M059J (cell line): ENCODE results near the gene NEURL2. TPM values are rescaled to one million over a fixed set of nuclear protein-coding genes. Genes with fewer than 3 reads are reported as not detected.
"Not testable (repeated sequence)": the region's sequence is repeated elsewhere in the genome, so short reads cannot be mapped to it uniquely, and the experiment has no call there.

Source experiments
- DNase-seq: peaks from one replicate; pipeline ENCODE4 v3.0.0-alpha.2; 2012; ENCODE audit warnings: low read depth
- total RNA-seq: library from RNA; depleted of rRNA; stranded (reverse); fragments of >200 nt; shearing (Covaris generic); gene quantifications from 2 replicates; pipeline ENCODE4 v1.2.3, GENCODE V29; 2014; rRNA removed

NEURL2 gene, protein sequence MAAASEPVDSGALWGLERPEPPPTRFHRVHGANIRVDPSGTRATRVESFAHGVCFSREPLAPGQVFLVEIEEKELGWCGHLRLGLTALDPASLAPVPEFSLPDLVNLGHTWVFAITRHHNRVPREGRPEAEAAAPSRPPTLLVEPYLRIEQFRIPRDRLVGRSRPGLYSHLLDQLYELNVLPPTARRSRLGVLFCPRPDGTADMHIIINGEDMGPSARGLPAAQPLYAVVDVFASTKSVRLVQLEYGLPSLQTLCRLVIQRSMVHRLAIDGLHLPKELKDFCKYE
- total RNA-seq, result 3.1 and 6.0 TPM in 2 replicates

DNA sequence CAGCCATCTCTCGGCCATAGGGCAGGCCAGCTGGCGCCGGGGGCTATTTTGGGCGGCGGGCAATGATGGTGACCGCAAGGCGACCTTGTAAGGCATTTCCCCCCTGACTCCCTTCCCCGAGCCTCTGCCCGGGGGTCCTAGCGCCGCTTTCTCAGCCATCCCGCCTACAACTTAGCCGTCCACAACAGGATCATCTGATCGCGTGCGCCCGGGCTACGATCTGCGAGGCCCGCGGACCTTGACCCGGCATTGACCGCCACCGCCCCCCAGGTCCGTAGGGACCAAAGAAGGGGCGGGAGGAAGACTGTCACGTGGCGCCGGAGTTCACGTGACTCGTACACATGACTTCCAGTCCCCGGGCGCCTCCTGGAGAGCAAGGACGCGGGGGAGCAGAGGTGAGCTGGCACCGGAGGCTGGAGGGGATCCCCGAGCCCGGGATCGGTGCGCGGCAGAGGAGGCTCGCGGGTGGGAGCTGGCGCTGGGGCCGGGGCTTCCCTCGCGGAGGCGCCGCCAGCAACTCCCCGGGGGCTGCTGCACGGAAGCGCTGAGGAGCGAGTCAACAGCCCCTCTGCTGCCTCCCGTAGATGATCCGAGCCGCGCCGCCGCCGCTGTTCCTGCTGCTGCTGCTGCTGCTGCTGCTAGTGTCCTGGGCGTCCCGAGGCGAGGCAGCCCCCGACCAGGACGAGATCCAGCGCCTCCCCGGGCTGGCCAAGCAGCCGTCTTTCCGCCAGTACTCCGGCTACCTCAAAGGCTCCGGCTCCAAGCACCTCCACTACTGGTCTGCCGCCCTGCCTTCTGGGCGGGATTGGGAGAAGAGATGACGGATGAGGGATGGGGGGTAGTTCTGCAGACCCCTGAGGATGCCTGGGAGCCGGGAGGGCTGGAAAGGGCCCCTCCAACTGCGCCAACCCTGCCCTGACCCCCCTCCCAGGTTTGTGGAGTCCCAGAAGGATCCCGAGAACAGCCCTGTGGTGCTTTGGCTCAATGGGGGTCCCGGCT, at the start of gene NEURL2, which contains the start of gene CTSA:
Gene NEURL2, minus strand, starts transcription at position 224 of the 999 bp plus-strand sequence. Its CDS starts 217 bp downstream, at position 7.
Gene CTSA, plus strand, starts transcription at position 351 of the 999 bp plus-strand sequence. Its CDS starts 234 bp downstream, at position 585.
- peak; percentile 96 for DNase-seq

DNA sequence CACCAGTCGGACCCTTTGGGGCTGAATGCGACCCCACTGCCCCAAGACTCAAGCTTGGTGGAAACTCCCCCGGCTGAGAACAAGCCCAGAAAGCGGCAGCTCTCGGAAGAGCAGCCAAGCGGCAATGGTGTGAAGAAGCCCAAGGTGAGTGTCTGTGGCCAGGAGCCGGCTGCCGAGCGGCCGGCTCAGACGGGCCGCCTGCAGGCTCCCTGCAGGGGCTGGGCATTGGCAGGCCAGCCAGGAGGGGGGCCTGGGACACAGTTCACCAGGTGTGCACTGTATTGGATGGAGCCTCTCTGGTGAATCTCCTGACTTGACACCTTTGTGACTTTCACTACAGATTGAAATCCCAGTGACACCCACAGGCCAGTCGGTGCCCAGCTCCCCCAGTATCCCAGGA, 49.5 kb upstream of the NEURL2 start:
- DNase-seq, result no peak

DNA sequence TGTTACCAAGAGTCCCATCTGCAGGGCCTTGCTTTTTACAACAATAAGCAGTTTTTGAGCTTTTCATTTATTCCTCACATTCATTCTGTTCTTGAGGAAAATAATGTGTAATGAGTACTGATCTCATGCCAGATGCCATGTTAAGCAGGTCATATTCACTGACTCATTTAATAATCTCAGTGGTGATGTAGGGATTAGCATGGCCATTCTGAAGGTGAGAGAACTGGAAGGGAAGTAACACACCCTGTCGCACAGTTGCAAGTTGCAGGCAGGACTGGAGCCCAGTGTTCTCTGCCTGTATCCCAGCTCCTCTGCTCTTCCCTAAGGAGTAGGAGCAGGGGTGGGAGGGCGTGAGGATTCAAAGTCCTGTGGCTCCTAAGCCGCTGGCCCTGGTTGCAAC, 49.0 kb upstream of the NEURL2 start:
- no peak for DNase-seq

GRCh38 chr20:45938727-45939438, 47.9 kb upstream of the NEURL2 start:
- no peak for DNase-seq

DNA sequence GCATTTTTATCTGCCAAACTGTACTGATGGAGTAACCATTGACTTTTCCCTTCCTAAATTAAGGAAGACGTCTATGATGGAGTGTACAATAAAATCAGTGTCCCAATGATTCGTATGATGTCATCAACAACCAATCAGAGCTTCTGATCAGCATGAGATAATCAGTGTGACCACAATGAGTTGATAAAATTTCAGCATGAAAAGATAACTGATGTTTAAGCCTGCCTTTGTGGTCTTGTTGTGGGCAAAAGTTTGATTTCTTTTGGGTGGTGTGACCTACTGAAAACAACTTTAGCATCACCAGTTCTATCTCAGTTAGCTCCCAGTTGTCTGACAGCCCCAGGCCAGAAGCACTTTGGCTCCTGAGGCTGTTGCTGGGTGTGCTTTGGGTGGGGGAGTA, 46.8 kb upstream of the NEURL2 start:
- peak; percentile 61 for DNase-seq

DNA sequence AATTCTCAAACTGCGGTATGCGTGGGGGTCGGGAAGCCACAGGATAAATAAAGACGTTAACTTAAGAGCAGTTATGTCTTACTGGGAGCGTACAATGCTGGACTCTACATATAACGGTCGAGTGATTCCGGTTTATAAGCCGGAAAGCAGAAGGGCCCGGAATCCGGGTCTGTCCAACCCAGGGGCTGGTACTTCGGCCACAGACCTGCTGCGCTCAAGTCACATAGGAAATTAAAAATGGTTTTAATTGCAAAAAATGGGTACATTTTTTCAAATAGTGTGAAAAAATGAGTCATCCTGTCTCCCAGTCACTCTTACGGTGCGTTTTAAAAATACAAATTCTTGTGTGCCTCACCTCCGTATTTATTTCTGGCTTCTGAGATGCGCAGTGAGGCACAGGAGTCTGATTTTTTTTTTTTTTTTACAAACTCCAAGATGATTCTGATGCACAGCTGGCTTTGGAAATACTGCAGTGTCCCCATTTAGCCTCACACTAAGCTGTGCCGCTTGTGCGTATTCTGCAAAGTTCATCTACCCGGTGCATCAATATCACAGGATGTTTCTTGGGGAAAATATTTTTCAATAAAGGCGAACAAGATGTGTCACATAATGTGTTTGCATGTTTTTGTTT, 44.5 kb upstream of the NEURL2 start:
- DNase-seq, result no peak

- peak; percentile 98 for DNase-seq
Measured at GRCh38 chr20:45934586-45935415, 43.8 kb upstream of the NEURL2 start, which contains the start of gene PCIF1. Gene PCIF1, plus strand, starts transcription at chr20:45934683. Its CDS starts 4,317 bp downstream, at chr20:45939000.

DNA sequence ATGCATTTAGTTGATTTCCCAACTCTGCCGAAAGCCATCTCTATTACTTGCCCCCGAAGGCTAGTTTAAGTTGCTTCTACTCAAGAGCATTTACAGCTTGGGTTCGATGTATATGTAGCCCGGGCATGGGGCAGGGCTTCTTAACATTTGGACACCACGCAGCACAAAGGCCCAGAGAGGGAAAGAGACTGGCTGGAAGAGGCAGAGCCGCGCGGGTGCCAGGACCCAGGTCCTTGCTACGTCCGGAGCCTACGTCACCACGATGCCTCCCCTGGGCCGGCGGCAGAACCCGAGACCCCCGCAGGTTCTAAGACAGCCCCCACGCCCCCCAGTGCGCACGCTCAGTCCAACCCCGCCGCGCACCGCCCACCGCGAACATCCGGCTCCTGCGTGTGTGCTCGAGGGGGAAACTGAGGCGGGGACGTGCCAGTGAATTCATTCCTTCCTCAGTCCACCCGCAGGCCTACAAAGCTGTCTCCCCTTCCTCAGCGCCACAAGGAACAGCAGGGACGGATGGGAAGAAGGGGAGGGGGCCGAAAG, 43.1 kb upstream of the NEURL2 start:
- peak; percentile 45 for DNase-seq

GRCh38 chr20:45933266-45934045, 42.4 kb upstream of the NEURL2 start:
- DNase-seq, result peak; percentile 71

GRCh38 chr20:45931680-45932079, 40.7 kb upstream of the NEURL2 start:
- DNase-seq, result not testable (repeated sequence)

DNA sequence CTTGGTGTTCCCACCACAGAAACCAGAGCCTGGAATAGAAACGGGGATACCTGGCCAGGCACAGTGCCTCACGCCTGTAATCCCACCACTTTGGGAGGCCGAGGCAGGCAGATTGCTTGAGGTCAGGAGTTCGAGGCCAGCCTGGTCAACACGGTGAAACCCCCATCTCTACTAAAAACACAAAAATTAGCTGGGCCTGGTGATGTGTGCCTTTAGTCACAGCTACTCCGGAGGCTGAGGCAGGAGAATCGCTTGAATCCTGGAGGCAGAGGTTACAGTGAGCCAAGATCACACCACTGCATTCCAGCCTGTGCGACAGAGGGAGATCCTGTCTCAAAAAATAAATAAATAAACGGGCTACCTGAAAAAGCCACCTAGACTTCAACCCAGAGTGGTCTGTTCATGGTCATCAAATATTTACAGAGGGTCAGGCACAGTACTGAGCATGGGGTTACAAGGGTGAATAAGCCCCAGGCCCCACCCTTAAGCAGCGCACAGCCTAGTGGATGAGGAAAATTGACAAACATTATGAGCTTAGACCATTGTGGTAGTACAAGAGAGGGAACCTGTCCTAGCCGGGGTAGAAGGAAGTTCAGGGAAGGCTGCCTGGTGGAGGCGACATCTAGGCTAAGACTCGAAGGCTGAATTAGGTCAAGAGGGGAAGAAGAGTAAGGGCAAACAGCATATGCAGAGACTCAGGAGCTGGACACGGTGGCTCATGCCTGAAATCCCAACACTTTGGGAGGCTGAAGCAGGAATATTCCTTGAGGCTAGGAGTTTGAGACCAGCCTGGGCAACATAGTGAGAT, 36.3 kb upstream of the NEURL2 start:
- DNase-seq, result no peak

GRCh38 chr20:45926731-45927070, 35.7 kb upstream of the NEURL2 start:
- DNase-seq, result no peak

- DNase-seq, result no peak
Measured at GRCh38 chr20:45925821-45926506, 35.0 kb upstream of the NEURL2 start.

DNA sequence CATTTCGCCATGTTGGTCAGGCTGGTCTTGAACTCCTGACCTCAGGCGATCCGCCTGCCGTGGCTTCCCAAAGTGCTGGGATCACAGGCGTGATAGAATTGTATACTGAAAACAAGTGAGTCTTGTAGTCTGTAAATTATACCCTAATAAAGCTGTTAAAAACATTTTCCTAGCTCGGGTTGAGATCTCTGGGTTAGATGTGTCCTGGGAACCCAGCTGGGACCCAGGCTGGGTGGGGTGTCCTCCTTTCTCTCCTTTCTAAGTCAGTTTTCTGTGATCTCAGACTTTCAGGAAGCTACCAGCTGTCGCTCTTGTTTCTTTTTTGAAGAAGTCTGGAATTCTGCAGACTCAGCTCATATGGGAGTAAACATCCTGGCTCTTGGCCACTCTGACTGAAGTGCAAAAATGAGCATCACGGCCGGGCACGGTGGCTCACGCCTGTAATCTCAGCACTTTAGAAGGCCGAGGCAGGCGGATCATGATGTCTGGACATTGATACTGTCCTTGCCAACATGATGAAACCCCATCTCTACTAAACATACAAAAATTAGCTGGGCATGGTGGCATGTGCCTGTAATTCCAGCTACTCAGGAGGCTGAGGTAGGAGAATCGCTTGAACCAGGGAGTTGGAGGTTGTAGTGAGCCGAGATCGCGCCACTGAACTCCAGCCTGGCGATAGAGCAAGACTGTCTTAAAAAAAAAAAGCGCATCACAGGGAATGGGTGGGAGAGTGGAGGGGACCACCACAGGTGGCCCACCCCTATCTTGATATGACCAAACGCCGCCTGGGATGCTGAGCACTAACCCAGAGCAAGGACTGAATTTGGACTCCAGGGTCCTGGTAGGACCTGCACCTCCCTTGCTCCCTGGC, 33.6 kb upstream of the NEURL2 start:
- peak; percentile 52 for DNase-seq

GRCh38 chr20:45921337-45922189, 30.6 kb upstream of the NEURL2 start:
- DNase-seq, result no peak
